H1 (cell line): ENCODE data around the gene FRMPD4. TPM values are rescaled to one million over a fixed set of nuclear protein-coding genes. Genes with fewer than 3 reads are reported as not detected.

Experiments
- CTCF ChIA-PET: fragments of 300-600 bp; sonication (Branson Sonifier 250); formaldehyde crosslinking; loops from one replicate; lab custom pipeline; 2021; ENCODE audit not compliant: partially characterized antibody; lab: Charles Lee
- POLR2A ChIA-PET: fragments of 300-600 bp; sonication (Branson Sonifier 250); formaldehyde crosslinking; loops from one replicate; lab custom pipeline; 2021; ENCODE audit warnings: inconsistent platforms; ENCODE audit not compliant: partially characterized antibody; lab: Charles Lee
- DNase-seq, 2 experiments: peaks; one replicate each; pipeline versions ENCODE4 v3.0.0 to v3.0.0-alpha.2; 2010 to 2022; ENCODE audit warnings: low spot score in 2 of 2, low read depth in 1 of 2, mixed read lengths in 1 of 2
- FAIRE-seq: peaks from 2 replicates; lab custom pipeline; 2011; peaks lifted over from hg19 to GRCh38; lab: Jason Lieb, UNC
- H2AFZ ChIP-seq: 2 replicates; pipeline ENCODE4 v1.8.1; 2012; ENCODE audit warnings: low read length, inconsistent platforms
- H2AK5ac ChIP-seq: 2 replicates; pipeline ENCODE4 v1.6.1; 2013; ENCODE audit warnings: low read depth, low read length
- H2BK120ac ChIP-seq: replicated peaks from 2 replicates; pipeline ENCODE3; 2013; ENCODE audit warnings: low read depth, low read length, inconsistent platforms
- H2BK12ac ChIP-seq: 2 replicates; pipeline ENCODE4 v1.6.1; 2013; ENCODE audit warnings: low read depth, low read length
- H2BK15ac ChIP-seq: 2 replicates; pipeline ENCODE4 v1.6.1; 2013; ENCODE audit warnings: low read length
- H2BK20ac ChIP-seq: 2 replicates; pipeline ENCODE4 v1.6.1; 2013; ENCODE audit warnings: low read length
- H2BK5ac ChIP-seq: 2 replicates; pipeline ENCODE4 v1.6.1; 2013; ENCODE audit warnings: low read depth, low read length
- H3K14ac ChIP-seq: 2 replicates; pipeline ENCODE4 v1.6.1; 2013; ENCODE audit warnings: inconsistent platforms; ENCODE audit not compliant: insufficient read length
- H3K18ac ChIP-seq: 2 replicates; pipeline ENCODE4 v1.6.1; 2013; ENCODE audit warnings: low read length; ENCODE audit errors: extremely low read depth
- H3K23ac ChIP-seq: 2 replicates; pipeline ENCODE4 v1.6.1; 2013; ENCODE audit warnings: inconsistent platforms; ENCODE audit not compliant: insufficient read length
- H3K23me2 ChIP-seq: 2 replicates; pipeline ENCODE4 v1.6.1; 2013; ENCODE audit warnings: low read depth, low read length
- H3K27ac ChIP-seq: 2 replicates; pipeline ENCODE4 v1.6.1; 2011; ENCODE audit warnings: low read depth, low read length, inconsistent platforms
- H3K27me3 ChIP-seq, 4 experiments: replicated peaks in 1 of 4; 1 replicate in 1 of 4; 2 replicates in 3 of 4; pipeline versions ENCODE4 v1.6.1 to v1.8.1; 2011 to 2013; ENCODE audit warnings: low read length in 3 of 4, mild to moderate bottlenecking in 3 of 4, inconsistent platforms in 2 of 4, mixed read lengths in 2 of 4, moderate library complexity in 1 of 4; ENCODE audit not compliant: control insufficient read depth in 3 of 4, insufficient read depth in 3 of 4; ENCODE audit errors: extremely low read depth in 1 of 4
- H3K36me3 ChIP-seq, 4 experiments: 2 replicates each; pipeline versions ENCODE4 v1.6.1 to v1.8.1; 2011 to 2013; ENCODE audit warnings: mild to moderate bottlenecking in 4 of 4, low read length in 3 of 4, moderate library complexity in 2 of 4, control low read depth in 1 of 4, inconsistent platforms in 1 of 4; ENCODE audit not compliant: insufficient read depth in 4 of 4, control insufficient read depth in 2 of 4
- H3K4ac ChIP-seq: replicated peaks from 2 replicates; pipeline ENCODE3; 2013; ENCODE audit warnings: low read length, low read depth, mixed read lengths, inconsistent platforms; ENCODE audit not compliant: insufficient read length
- H3K4me1 ChIP-seq, 4 experiments: replicated peaks in 1 of 4; 1 replicate in 1 of 4; 2 replicates in 3 of 4; pipeline versions ENCODE4 v1.6.1 to v1.8.1; 2011 to 2013; ENCODE audit warnings: low read length in 3 of 4, inconsistent platforms in 2 of 4, mixed read lengths in 1 of 4; ENCODE audit not compliant: insufficient read depth in 4 of 4, control insufficient read depth in 3 of 4
- H3K4me2 ChIP-seq, 2 experiments: 2 replicates each; pipeline versions ENCODE4 v1.6.1 to v1.8.1; 2011 to 2013; ENCODE audit warnings: low read depth in 2 of 2, low read length in 2 of 2, control low read depth in 1 of 2, inconsistent platforms in 1 of 2, mild to moderate bottlenecking in 1 of 2; ENCODE audit not compliant: insufficient read depth in 1 of 2
- H3K4me3 ChIP-seq, 4 experiments: fragments of 200-600, 300-600 bp in 1 of 4; sonication (generic), shearing (Covaris generic), sonication (Bioruptor Twin) in 1 of 4; 2 replicates each; pipeline versions ENCODE4 v1.5.1 to v1.8.1; 2011 to 2016; ENCODE audit warnings: low read length in 4 of 4, low read depth in 3 of 4, control low read depth in 2 of 4, inconsistent platforms in 2 of 4, mild to moderate bottlenecking in 2 of 4, mixed read lengths in 1 of 4, moderate library complexity in 1 of 4; ENCODE audit not compliant: insufficient read depth in 2 of 4; ENCODE audit errors: extremely low read depth in 1 of 4
- H3K56ac ChIP-seq: replicated peaks from 2 replicates; pipeline ENCODE3; 2013; ENCODE audit warnings: low read depth, mild to moderate bottlenecking, mixed read lengths, low read length, inconsistent platforms; ENCODE audit not compliant: insufficient read length
- H3K79me1 ChIP-seq: 2 replicates; pipeline ENCODE4 v1.6.1; 2013; ENCODE audit warnings: low read depth, low read length, control low read depth
- H3K79me2 ChIP-seq, 2 experiments: 2 replicates each; pipeline versions ENCODE4 v1.6.1 to v1.8.1; 2012 to 2013; ENCODE audit warnings: low read length in 2 of 2, mild to moderate bottlenecking in 2 of 2, inconsistent platforms in 1 of 2; ENCODE audit not compliant: insufficient read depth in 2 of 2, control insufficient read depth in 1 of 2
- H3K9ac ChIP-seq, 4 experiments: replicated peaks in 1 of 4; 1 replicate in 1 of 4; 2 replicates in 3 of 4; pipeline versions ENCODE4 v1.6.1 to v1.8.1; 2011 to 2013; ENCODE audit warnings: low read depth in 3 of 4, low read length in 3 of 4, control low read depth in 2 of 4, mild to moderate bottlenecking in 2 of 4, moderate library complexity in 2 of 4, inconsistent platforms in 1 of 4; ENCODE audit errors: extremely low read depth in 1 of 4
- H3K9me3 ChIP-seq, 2 experiments: 2 replicates each; pipeline versions ENCODE4 v1.6.1 to v1.8.1; 2012 to 2013; ENCODE audit warnings: mild to moderate bottlenecking in 2 of 2, moderate library complexity in 2 of 2, control low read depth in 1 of 2, inconsistent platforms in 1 of 2, low read depth in 1 of 2, low read length in 1 of 2, mixed read lengths in 1 of 2; ENCODE audit not compliant: insufficient read depth in 2 of 2
- H4K20me1 ChIP-seq, 2 experiments: replicated peaks in 1 of 2; 2 replicates each; pipeline versions ENCODE3 to v1.8.1; 2011 to 2013; ENCODE audit warnings: inconsistent platforms in 2 of 2, low read length in 2 of 2, mild to moderate bottlenecking in 1 of 2; ENCODE audit not compliant: insufficient read depth in 2 of 2, control insufficient read depth in 1 of 2
- H4K5ac ChIP-seq: 2 replicates; pipeline ENCODE4 v1.6.1; 2013; ENCODE audit warnings: low read length, low read depth, mixed read lengths, inconsistent platforms; ENCODE audit not compliant: insufficient read length
- H4K8ac ChIP-seq: 2 replicates; pipeline ENCODE4 v1.8.0; 2013; ENCODE audit warnings: mild to moderate bottlenecking, moderate library complexity, low read length, inconsistent platforms; ENCODE audit not compliant: insufficient read depth; ENCODE audit errors: extremely low read depth
- H4K91ac ChIP-seq: replicated peaks from 2 replicates; pipeline ENCODE3; 2013; ENCODE audit warnings: low read length, mixed read lengths, inconsistent platforms; ENCODE audit not compliant: insufficient read length
- ASH2L ChIP-seq: fragments of 200-600, 300-600 bp; sonication (generic); IDR thresholded peaks from one replicate; pipeline ENCODE4 v1.7.1; 2017; ENCODE audit warnings: low read length
- BACH1 ChIP-seq: IDR thresholded peaks from 2 replicates; pipeline ENCODE4 v1.6.1; 2012; ENCODE audit warnings: low read length, improper control_type of control experiment
- BRCA1 ChIP-seq: IDR thresholded peaks from 2 replicates; pipeline ENCODE4 v1.6.1; 2012; ENCODE audit warnings: low read depth, low read length, improper control_type of control experiment
- CTCF ChIP-seq, 3 experiments: IDR thresholded peaks; 1 replicate in 2 of 3; 2 replicates in 1 of 3; pipeline versions ENCODE4 v1.5.1 to v1.6.1; 2011; ENCODE audit warnings: low read length in 3 of 3, mild to moderate bottlenecking in 3 of 3, inconsistent platforms in 2 of 3, low read depth in 1 of 3, moderate library complexity in 1 of 3; ENCODE audit not compliant: insufficient read depth in 1 of 3; ENCODE audit errors: control extremely low read depth in 1 of 3
- HDAC2 ChIP-seq, 2 experiments: fragments of 300-600 bp in 1 of 2; sonication (generic) in 1 of 2; IDR thresholded peaks; 2 replicates each; pipeline ENCODE4 v1.6.1; 2011 to 2012; ENCODE audit warnings: low read depth in 2 of 2, low read length in 2 of 2, mild to moderate bottlenecking in 2 of 2, moderate library complexity in 2 of 2, borderline replicate concordance in 1 of 2, inconsistent platforms in 1 of 2
- KDM4A ChIP-seq: IDR thresholded peaks from one replicate; pipeline ENCODE4 v1.7.1; 2012; ENCODE audit warnings: low read depth, mild to moderate bottlenecking, moderate library complexity, low read length, inconsistent platforms; ENCODE audit not compliant: severe bottlenecking
- PHF8 ChIP-seq: fragments of 200-600 bp; sonication (generic); conservative IDR thresholded peaks from 2 replicates; pipeline ENCODE4 v1.7.1; 2012; ENCODE audit warnings: low read depth, mild to moderate bottlenecking, inconsistent platforms, low read length, moderate library complexity
- POU5F1 ChIP-seq: IDR thresholded peaks from 2 replicates; pipeline ENCODE4 v1.6.1; 2011; ENCODE audit warnings: low read depth, mild to moderate bottlenecking, low read length, moderate library complexity
- SIN3A ChIP-seq, 2 experiments: IDR thresholded peaks in 1 of 2; conservative IDR thresholded peaks in 1 of 2; 2 replicates each; pipeline ENCODE4 v1.6.1; 2011 to 2012; ENCODE audit warnings: low read length in 2 of 2, improper control_type of control experiment in 1 of 2, low read depth in 1 of 2, mild to moderate bottlenecking in 1 of 2
- SIX5 ChIP-seq: IDR thresholded peaks from 2 replicates; pipeline ENCODE4 v1.6.1; 2011; ENCODE audit warnings: mild to moderate bottlenecking, low read depth, low read length
- SP4 ChIP-seq: IDR thresholded peaks from 2 replicates; pipeline ENCODE4 v1.6.1; 2012; ENCODE audit warnings: low read length, inconsistent platforms
- TAF7 ChIP-seq: optimal IDR thresholded peaks from 2 replicates; pipeline ENCODE3; 2011; ENCODE audit warnings: low read depth, mild to moderate bottlenecking, inconsistent platforms, low read length, moderate library complexity, borderline replicate concordance
- WGBS, 2 experiments: shearing (Covaris generic) in 1 of 2; methylation state at CpG; one replicate each; pipeline versions ENCODE4 v1.1.6 to v1.1.7; 2013 to 2015; ENCODE audit warnings: low lambda C conversion rate in 2 of 2, mixed read lengths in 2 of 2, inconsistent platforms in 1 of 2, low coverage in 1 of 2, missing lambda C conversion rate in 1 of 2; ENCODE audit not compliant: insufficient replicate concordance in 2 of 2, insufficient coverage in 1 of 2, insufficient read length in 1 of 2; ENCODE audit errors: extremely low coverage in 1 of 2, missing lambda C conversion rate in 1 of 2; 5-methylcytosine and 5-hydroxymethylcytosine counted together
- polyA plus RNA-seq, 7 experiments: library from polyadenylated mRNA; depleted of rRNA in 3 of 7; stranded (reverse) in 5 of 7; unstranded in 2 of 7; fragments of >200 nt in 5 of 7; fragments of 200-250 nt in 2 of 7; gene quantifications; 1 replicate in 5 of 7; 2 replicates in 1 of 7; 4 replicates in 1 of 7; pipeline versions ENCODE4 v1.2.1 to v1.2.3, GENCODE V29; 2011 to 2013; ENCODE audit warnings: missing spikeins in 2 of 7, mixed read lengths in 2 of 7
- total RNA-seq: library from RNA; stranded (reverse); fragmentation: NEBNext Ultra II Directional; extraction: Animal tissue kit (Norgen Biotek cat#: 25700); gene quantifications from 2 replicates; pipeline ENCODE4 v1.2.1, GENCODE V29; 2021

The FRMPD4 gene
- total and polyA plus RNA-seq, 2 of the 8 experiments (the other 6 are each of a cell fraction or from before 2014, with no cell fraction given), result 0.02 to 0.37 TPM

DNA sequence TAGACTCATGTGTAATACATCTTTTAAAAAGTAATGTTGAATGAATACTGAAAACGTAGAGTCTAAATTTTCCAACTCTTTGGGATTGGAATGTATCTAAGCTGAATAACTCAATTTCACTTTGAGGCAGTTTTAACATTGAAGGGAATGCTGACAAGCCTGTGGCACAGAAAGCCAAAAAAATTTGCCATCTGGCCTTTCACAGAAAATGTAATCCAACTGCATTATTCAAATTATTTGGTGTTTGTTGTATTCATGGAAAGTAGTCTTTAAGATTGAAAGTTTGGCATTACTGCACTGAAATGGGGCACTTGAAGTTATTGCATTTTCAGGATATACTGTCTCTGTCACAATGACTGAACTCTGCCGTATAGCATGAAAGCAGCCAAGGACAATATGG is 186.9 kb downstream of the FRMPD4 start:
- no peaks in the 10 kb centered on the region for H3K4me1 ChIP-seq
- H3K56ac ChIP-seq, result no peak overlapping the region
- no peak overlapping the region for H3K18ac ChIP-seq
- no peak overlapping the region for H2BK20ac ChIP-seq
- ChIA-PET POLR2A (no interaction called here), CTCF (interaction anchor here (1.6 kb wide), 1 partner anchor 17 kb away, joined by 4 read pairs; no protein-coding TSS in a partner anchor)
- no peak overlapping the region for H3K9ac ChIP-seq
- H2BK15ac ChIP-seq, result no peak overlapping the region
- no peak overlapping the region for H3K27ac ChIP-seq
- no peak overlapping the region for H3K23ac ChIP-seq
- no peak overlapping the region for H3K4ac ChIP-seq
- DNase-seq, result no peak
- H2AK5ac ChIP-seq, result no peak overlapping the region
- H2BK5ac ChIP-seq, result no peak overlapping the region
- no peaks in the 10 kb centered on the region for H3K79me1 ChIP-seq
- no peaks in the 10 kb centered on the region for H3K79me2 ChIP-seq
- no peak overlapping the region for H2BK12ac ChIP-seq
- H3K4me2 ChIP-seq, result no peak overlapping the region
- H4K20me1 ChIP-seq, result no peaks in the 10 kb centered on the region
- no peaks in the 10 kb centered on the region for H3K27me3 ChIP-seq
- no peak overlapping the region for H3K14ac ChIP-seq
- H3K4me3 ChIP-seq, result no peak overlapping the region
- H4K8ac ChIP-seq, result no peak overlapping the region
- no peak overlapping the region for H2BK120ac ChIP-seq
- H3K9me3 ChIP-seq, result no peaks in the 10 kb centered on the region
- no peak overlapping the region for H4K91ac ChIP-seq
- H2AFZ ChIP-seq, result no peak overlapping the region
- no peaks in the 10 kb centered on the region for H3K36me3 ChIP-seq
- FAIRE-seq, result peak; percentile 68
- WGBS, 2 experiments, result 93% methylated on average over 2 of the region's 2 CpGs; no CpG with 5 or more reads in 1 of the 2 experiments
- no peak overlapping the region for H4K5ac ChIP-seq
- no peaks in the 10 kb centered on the region for H3K23me2 ChIP-seq
- TF ChIP-seq BACH1 (no peak), SP4 (no peak), TAF7 (no peak), PHF8 (no peak), SIX5 (no peak), POU5F1 (no peak), HDAC2 (IDR thresholded peaks at IDR 0.05; ENCODE audit: borderline replicate concordance in 1 of 2, low read depth in 2 of 2, low read length in 2 of 2) (no peak), KDM4A (no peak), CTCF (IDR thresholded peaks at IDR 0.05; ENCODE audit: control extremely low read depth in 1 of 3, insufficient read depth in 1 of 3, low read depth in 1 of 3, low read length in 3 of 3) (no peak), SIN3A (conservative IDR thresholded peaks at IDR 0.05 in 1 of 2, IDR thresholded peaks at IDR 0.05 in 1 of 2; ENCODE audit: low read depth in 1 of 2, low read length in 2 of 2) (no peak), ASH2L (no peak), BRCA1 (no peak)
